ENCODE measurements around the gene EP400. TPM values are rescaled to one million over a fixed set of nuclear protein-coding genes. Genes with fewer than 3 reads are reported as not detected.

EP400 gene
- total RNA-seq, 1 donor from 2014 or later = 51.3 TPM

- peaks cover 11% of the 10 kb centered on the region for H3K36me3 Mint-ChIP-seq (ENCODE audit: unreplicated experiment)
- no peaks in the 10 kb centered on the region for H3K27me3 Mint-ChIP-seq (ENCODE audit: unreplicated experiment)
- no peak for DNase-seq (ENCODE audit: extremely low spot score, unreplicated experiment)
- no peak overlapping the region for H3K27ac Mint-ChIP-seq (ENCODE audit: unreplicated experiment)
- no peak for TF ChIP-seq CTCF (IDR thresholded peaks at IDR 0.05)
- H3K9me3 Mint-ChIP-seq (ENCODE audit: unreplicated experiment) = no peaks in the 10 kb centered on the region
- peaks cover 9% of the 10 kb centered on the region for H3K4me1 Mint-ChIP-seq (ENCODE audit: unreplicated experiment)
- no peak overlapping the region for H3K4me3 Mint-ChIP-seq (ENCODE audit: unreplicated experiment)
Observed at GRCh38 chr12:131922772-131923171, 27.0 kb upstream of the EP400 start.

- no peak for DNase-seq (ENCODE audit: extremely low spot score, unreplicated experiment)
- Mint-ChIP-seq H3K4me3 (ENCODE audit: unreplicated experiment) (no peak overlapping the region), H3K4me1 (ENCODE audit: unreplicated experiment) (peaks cover 9% of the 10 kb centered on the region), H3K27ac (ENCODE audit: unreplicated experiment) (no peak overlapping the region), H3K9me3 (ENCODE audit: unreplicated experiment) (no peaks in the 10 kb centered on the region), H3K36me3 (ENCODE audit: unreplicated experiment) (peaks cover 11% of the 10 kb centered on the region), H3K27me3 (ENCODE audit: unreplicated experiment) (no peaks in the 10 kb centered on the region)
- TF ChIP-seq CTCF (IDR thresholded peaks at IDR 0.05) = no peak
Observed at GRCh38 chr12:131923260-131923659, 26.5 kb upstream of the EP400 start.

GRCh38 chr12:131927110-131928079 lies 22.3 kb upstream of the EP400 start:
- TF ChIP-seq CTCF (IDR thresholded peaks at IDR 0.05) = no peak
- Mint-ChIP-seq H3K4me1 (ENCODE audit: unreplicated experiment) (peaks cover 18% of the 10 kb centered on the region), H3K9me3 (ENCODE audit: unreplicated experiment) (no peaks in the 10 kb centered on the region), H3K36me3 (ENCODE audit: unreplicated experiment) (peaks cover 3% of the 10 kb centered on the region), H3K27ac (ENCODE audit: unreplicated experiment) (peak overlapping the region; percentile 54), H3K27me3 (ENCODE audit: unreplicated experiment) (no peaks in the 10 kb centered on the region), H3K4me3 (ENCODE audit: unreplicated experiment) (peak overlapping the region; percentile 81)
- DNase-seq (ENCODE audit: extremely low spot score, unreplicated experiment) = no peak

- Mint-ChIP-seq H3K4me1 (ENCODE audit: unreplicated experiment) (peaks cover 18% of the 10 kb centered on the region), H3K4me3 (ENCODE audit: unreplicated experiment) (peak overlapping the region; percentile 81), H3K9me3 (ENCODE audit: unreplicated experiment) (no peaks in the 10 kb centered on the region), H3K27ac (ENCODE audit: unreplicated experiment) (peak overlapping the region; percentile 79), H3K27me3 (ENCODE audit: unreplicated experiment) (no peaks in the 10 kb centered on the region), H3K36me3 (ENCODE audit: unreplicated experiment) (peaks cover 6% of the 10 kb centered on the region)
- no peak for DNase-seq (ENCODE audit: extremely low spot score, unreplicated experiment)
- TF ChIP-seq CTCF (IDR thresholded peaks at IDR 0.05) = no peak
Observed at GRCh38 chr12:131928080-131928710, 21.5 kb upstream of the EP400 start.

Measured in osteocyte (in vitro differentiated cells).